ENCODE results near the gene TRA2B. TPM values are rescaled to one million over a fixed set of nuclear protein-coding genes. Genes with fewer than 3 reads are reported as not detected.

Gene TRA2B
- total and polyA plus RNA-seq, 7 donors, result 38.7 to 99.5 (median 75.3) TPM

Other genes starting within 250 kb of the TRA2B start
- 1 to 10 TPM; 2.1 to 5.6 (median 3.8) TPM for gene IGF2BP2, start 113.0 kb downstream of the TRA2B start, total RNA-seq
- gene IGF2BP2, start 113.0 kb downstream of the TRA2B start, polyA plus RNA-seq, result 1 to 10 TPM; 1.1 to 2.3 (median 1.9) TPM
- gene ETV5, start 171.1 kb upstream of the TRA2B start, total RNA-seq, result 10 to 100 TPM in 2 of 4 donors, 1 to 10 TPM in 2; 7.2 to 47.1 (median 27.3) TPM
- 10 to 100 TPM in 1 of 3 donors, 1 to 10 TPM in 2; 7.9 to 14.4 (median 8.0) TPM for gene ETV5, start 171.1 kb upstream of the TRA2B start, polyA plus RNA-seq